Inferior parietal cortex (tissue), 1 donor: ENCODE data around the gene ZBTB46.
"Not testable (repeated sequence)": the region's sequence is repeated elsewhere in the genome, so short reads cannot be mapped to it uniquely, and the experiment has no call there.

ENCODE experiments used
- DNase-seq: peaks from one replicate; pipeline ENCODE4 v3.0.0-alpha.2; 2016; ENCODE audit errors: extremely low spot score

ZBTB46 gene

GRCh38 chr20:63815615-63816253 lies 15.3 kb downstream of the ZBTB46 start:
- DNase-seq: no peak

GRCh38 chr20:63814891-63815614 lies 16.0 kb downstream of the ZBTB46 start:
- no peak for DNase-seq

- no peak for DNase-seq
These were observed 19.6 kb downstream of the ZBTB46 start for GRCh38 chr20:63811491-63811875.

- DNase-seq: no peak
These were observed 20.2 kb downstream of the ZBTB46 start for GRCh38 chr20:63810730-63811490.

- DNase-seq: no peak
These were observed 21.2 kb downstream of the ZBTB46 start for GRCh38 chr20:63809856-63810255.

GRCh38 chr20:63808964-63809674 lies 21.9 kb downstream of the ZBTB46 start:
- no peak for DNase-seq

- no peak for DNase-seq
These were observed 22.8 kb downstream of the ZBTB46 start for GRCh38 chr20:63808145-63808724.

- DNase-seq: no peak
These were observed 23.4 kb downstream of the ZBTB46 start for GRCh38 chr20:63807654-63808053.

- no peak for DNase-seq
These were observed 26.8 kb downstream of the ZBTB46 start for GRCh38 chr20:63804308-63804636.

- DNase-seq: no peak
These were observed 28.4 kb downstream of the ZBTB46 start for GRCh38 chr20:63802469-63803240.

GRCh38 chr20:63801174-63801573 lies 29.9 kb downstream of the ZBTB46 start:
- not testable (repeated sequence) for DNase-seq

- not testable (repeated sequence) for DNase-seq
These were observed 30.7 kb downstream of the ZBTB46 start for GRCh38 chr20:63800411-63800810.

GRCh38 chr20:63799127-63799526 lies 31.9 kb downstream of the ZBTB46 start:
- DNase-seq: not testable (repeated sequence)

- not testable (repeated sequence) for DNase-seq
These were observed 33.9 kb downstream of the ZBTB46 start for GRCh38 chr20:63797175-63797574.

GRCh38 chr20:63795178-63795830 lies 35.8 kb downstream of the ZBTB46 start:
- DNase-seq: no peak

- DNase-seq: no peak
These were observed 36.5 kb downstream of the ZBTB46 start for GRCh38 chr20:63794614-63795013.

GRCh38 chr20:63792866-63793265 lies 38.2 kb downstream of the ZBTB46 start:
- DNase-seq: no peak

GRCh38 chr20:63791497-63792156 lies 39.4 kb downstream of the ZBTB46 start:
- no peak for DNase-seq

- no peak for DNase-seq
These were observed 40.4 kb downstream of the ZBTB46 start for GRCh38 chr20:63790572-63791168.
